ENCODE results near the gene CNTNAP2.
A peak's percentile ranks its signal among the peaks of the same experiment; 100 is the strongest.
"Not testable (repeated sequence)": the region's sequence is repeated elsewhere in the genome, so short reads cannot be mapped to it uniquely, and the experiment has no call there.

The CNTNAP2 gene

GRCh38 chr7:147651601-147652000 lies 1535.0 kb downstream of the CNTNAP2 start:
- no peak for DNase-seq (ENCODE audit: low read depth)

DNA sequence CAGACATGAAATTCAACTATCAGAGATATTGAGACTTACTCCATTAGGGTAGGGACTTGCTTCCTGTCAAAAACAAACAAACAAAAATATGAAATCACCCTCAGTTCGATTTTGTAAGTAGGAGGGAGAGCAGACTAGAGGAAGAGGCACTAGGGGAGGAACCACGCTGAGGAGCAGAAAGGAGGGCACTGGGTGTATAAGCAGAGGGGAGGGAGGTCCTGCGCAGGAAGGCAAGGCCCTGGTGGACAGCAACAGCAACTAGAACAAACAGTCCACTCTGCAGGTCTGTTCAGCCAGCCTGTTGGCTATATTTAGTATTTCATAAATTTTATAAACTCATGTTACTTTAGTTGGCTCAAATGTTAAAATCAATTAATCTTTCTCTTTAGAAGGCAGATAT lies 1536.9 kb downstream of the CNTNAP2 start:
- DNase-seq (ENCODE audit: low read depth): no peak

GRCh38 chr7:147658392-147658967 lies 1541.9 kb downstream of the CNTNAP2 start:
- no peak for DNase-seq (ENCODE audit: low read depth)

- no peak for DNase-seq (ENCODE audit: low read depth)
These were observed 1542.7 kb downstream of the CNTNAP2 start for GRCh38 chr7:147659036-147659995.

GRCh38 chr7:147664541-147664940 lies 1547.9 kb downstream of the CNTNAP2 start:
- DNase-seq (ENCODE audit: low read depth): no peak

GRCh38 chr7:147670759-147671158 lies 1554.2 kb downstream of the CNTNAP2 start:
- no peak for DNase-seq (ENCODE audit: low read depth)

- DNase-seq (ENCODE audit: low read depth): no peak
These were observed 1558.1 kb downstream of the CNTNAP2 start for GRCh38 chr7:147674705-147675104.

DNA sequence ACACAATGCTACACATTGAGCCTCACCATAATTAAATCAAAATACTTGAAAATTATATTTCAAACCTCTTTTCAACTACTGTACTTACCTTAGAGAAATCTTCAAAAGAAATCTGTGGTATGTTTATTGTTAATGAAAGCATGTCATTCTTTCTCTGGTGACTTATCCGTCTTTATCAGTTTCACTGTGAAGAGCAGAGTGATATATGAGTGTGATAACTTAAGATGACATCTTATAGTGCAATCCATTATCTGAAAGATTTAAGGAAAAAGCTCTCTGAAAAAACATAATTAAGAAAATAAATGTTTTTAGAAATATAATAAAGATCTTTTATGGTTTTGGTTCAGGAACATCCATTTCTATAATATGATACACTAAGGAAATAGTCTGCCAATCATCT lies 1562.3 kb downstream of the CNTNAP2 start:
- DNase-seq (ENCODE audit: low read depth): no peak

GRCh38 chr7:147681530-147681929 lies 1564.9 kb downstream of the CNTNAP2 start:
- no peak for DNase-seq (ENCODE audit: low read depth)

DNA sequence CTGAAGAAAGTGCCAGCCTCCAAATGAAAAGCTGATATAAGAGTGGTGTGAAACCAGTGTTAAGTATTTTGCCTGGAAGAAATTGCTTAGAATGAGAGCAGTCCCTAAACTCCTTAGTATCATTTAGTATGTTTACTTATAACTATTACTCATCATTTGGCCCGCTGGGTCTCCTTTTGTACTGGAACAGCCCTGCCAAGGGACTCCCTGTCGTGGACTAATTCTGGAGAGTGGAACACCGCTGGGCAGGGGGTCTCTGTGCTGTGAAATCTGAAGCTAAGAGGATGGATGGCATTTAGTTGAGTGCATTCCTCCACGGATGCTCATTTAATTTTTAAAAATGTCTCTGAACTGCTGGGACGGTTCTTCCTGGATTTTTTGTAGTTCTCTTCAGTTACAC lies 1584.1 kb downstream of the CNTNAP2 start:
- peak; percentile 4 for DNase-seq (ENCODE audit: low read depth)

- DNase-seq (ENCODE audit: low read depth): no peak
These were observed 1591.3 kb downstream of the CNTNAP2 start for GRCh38 chr7:147707926-147708325.

DNA sequence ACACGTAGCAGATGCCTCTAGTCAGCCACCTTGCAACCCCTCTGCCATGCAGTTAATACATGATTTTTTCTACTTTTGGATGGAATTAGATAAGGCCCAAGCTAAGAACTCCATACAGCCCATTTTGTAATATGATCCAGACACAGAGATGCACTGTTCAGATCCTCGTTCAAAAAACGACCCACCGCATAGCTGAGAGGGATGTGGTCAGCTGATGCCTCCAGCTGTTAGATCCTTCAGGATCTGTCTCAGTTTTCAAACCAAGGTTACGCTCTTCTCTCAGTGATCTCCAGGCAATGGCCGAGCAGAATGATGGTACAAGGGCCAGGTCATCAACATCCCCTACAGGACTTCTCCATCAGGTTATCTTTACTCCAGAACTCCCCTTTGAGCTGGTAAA lies 1592.3 kb downstream of the CNTNAP2 start:
- no peak for DNase-seq (ENCODE audit: low read depth)

DNA sequence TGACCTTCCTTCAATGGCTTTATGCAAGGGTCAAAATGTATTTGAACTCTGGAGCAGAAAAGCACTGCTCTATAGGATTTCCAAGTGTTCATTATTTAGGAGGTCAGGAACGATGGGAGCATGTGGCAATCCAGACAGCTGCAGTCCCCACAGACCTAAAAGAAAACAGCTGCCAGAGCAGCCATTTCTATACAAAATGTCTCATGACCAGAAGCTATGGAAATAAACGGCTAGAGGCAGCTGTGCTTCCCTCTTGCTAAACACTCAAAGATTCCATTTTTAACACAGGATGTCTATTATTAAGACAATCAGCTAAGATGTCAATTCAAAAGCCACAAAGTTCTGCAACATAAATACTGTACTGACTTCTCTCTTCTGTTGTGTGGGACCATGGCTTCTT lies 1594.8 kb downstream of the CNTNAP2 start:
- no peak for DNase-seq (ENCODE audit: low read depth)

- DNase-seq (ENCODE audit: low read depth): no peak
These were observed 1605.6 kb downstream of the CNTNAP2 start for GRCh38 chr7:147721962-147722830.

DNA sequence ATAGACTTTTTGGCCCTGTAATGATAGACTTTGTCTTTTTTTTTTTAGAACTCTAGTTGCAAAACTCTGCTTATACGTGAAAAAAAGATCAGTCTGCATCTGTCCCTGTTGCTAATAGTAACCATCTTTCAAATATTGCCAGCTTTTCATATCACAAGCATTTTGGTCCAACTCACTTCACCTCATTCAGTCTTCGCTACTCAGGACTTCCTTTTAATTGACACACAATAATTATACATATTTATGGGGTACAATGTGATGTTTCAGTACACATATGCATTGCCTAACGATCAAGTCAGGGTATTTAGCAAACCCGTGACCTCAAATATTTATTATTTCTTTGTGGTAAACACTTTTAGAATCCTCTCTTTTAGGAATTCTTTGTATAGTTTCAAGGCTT lies 1606.9 kb downstream of the CNTNAP2 start:
- no peak for DNase-seq (ENCODE audit: low read depth)

DNA sequence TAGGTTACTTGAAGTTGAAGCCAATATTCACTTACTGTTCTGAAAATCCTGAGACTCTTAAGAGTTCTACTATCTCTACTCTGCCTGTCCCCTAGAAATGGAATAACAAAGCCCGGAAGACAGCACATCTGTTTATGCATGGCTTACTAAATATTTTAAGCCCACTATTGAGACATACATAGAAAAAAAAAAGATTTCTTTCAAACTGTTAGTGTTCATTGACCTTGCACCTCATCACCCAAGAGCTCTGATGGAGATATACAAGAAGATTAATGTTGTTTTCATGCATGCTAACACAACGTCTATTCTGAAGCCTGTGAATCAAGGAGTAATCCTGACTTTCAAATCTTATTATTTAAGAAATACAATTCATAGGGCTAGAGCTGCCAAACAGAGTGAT lies 1614.7 kb downstream of the CNTNAP2 start:
- no peak for DNase-seq (ENCODE audit: low read depth)

DNA sequence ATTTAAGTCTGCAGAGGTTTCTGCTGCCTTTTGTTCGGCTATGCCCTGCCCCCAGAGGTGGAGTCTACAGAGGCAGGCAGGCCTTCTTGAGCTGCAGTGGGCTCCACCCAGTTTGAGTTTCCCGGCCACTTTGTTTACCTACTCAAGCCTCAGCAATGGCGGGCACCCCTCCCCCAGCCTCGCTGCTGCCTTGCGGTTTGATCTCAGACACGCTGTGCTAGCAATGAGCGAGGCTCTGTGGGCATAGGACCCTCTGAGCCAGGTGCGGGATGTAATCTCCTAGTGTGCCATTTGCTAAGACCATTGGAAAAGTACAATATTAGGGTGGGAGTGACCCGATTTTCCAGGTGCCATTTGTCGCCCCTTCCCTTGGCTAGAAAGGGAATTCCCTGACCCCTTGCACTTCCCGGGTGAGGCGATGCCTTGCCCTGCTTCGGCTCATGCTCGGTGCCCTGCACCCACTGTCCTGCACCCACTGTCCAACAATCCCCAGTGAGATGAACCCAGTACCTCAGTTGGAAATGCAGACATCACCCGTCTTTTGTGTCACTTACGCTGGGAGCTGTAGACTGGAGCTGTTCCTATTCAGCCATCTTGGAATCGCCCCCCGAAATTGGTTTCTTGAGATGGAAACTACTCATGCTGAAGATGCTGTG lies 1621.1 kb downstream of the CNTNAP2 start:
- DNase-seq (ENCODE audit: low read depth): not testable (repeated sequence)

DNA sequence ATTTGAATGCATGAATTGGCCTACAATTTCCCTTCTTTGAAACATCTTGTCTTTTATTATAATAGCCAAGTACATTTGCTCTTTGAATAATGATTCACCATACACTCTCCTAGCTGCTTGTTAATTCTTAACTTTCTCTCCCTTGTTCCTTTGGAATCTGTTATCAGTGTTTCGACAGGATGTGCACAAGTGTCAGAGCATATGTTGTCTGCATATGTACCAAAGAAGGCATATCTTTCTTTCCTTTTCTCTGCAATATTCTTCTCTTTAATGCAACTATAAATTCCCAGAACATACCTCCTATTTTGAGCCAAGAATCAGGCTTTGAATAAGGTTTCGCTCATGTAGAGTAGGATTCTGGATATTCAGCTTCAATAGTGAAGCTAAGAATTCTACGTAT lies 1625.7 kb downstream of the CNTNAP2 start:
- DNase-seq (ENCODE audit: low read depth): no peak

DNA sequence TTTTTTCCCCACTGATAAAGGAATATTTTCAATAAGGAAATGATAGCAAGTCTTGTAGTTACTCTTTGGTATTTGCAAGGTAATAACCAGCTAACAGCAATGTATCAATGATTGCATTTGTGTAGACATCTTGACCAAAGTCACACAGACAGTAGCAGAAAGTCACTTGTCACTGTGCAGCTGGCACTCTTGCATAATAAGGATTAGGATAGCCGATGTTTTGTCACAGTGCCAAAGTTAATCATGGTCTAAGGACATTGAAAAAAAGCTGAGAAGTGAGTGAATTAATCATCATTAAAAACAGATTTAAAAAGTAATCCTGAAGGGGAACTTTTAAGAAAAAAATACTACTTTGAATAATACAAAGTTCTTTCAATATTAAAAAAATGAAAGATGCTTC lies 1639.7 kb downstream of the CNTNAP2 start:
- DNase-seq (ENCODE audit: low read depth): no peak

- no peak for DNase-seq (ENCODE audit: low read depth)
These were observed 1642.8 kb downstream of the CNTNAP2 start for GRCh38 chr7:147759327-147759943.

- no peak for DNase-seq (ENCODE audit: low read depth)
These were observed 1648.7 kb downstream of the CNTNAP2 start for GRCh38 chr7:147765301-147765700.

- no peak for DNase-seq (ENCODE audit: low read depth)
These were observed 1654.7 kb downstream of the CNTNAP2 start for GRCh38 chr7:147771344-147771743.
